Ammon's horn (tissue), 1 donor: ENCODE measurements around the gene MCM9.
"Not testable (repeated sequence)": the region's sequence is repeated elsewhere in the genome, so short reads cannot be mapped to it uniquely, and the experiment has no call there.

Experiments used
- DNase-seq: peaks from one replicate; pipeline ENCODE4 v3.0.0-alpha.2; 2016; ENCODE audit warnings: low spot score

Gene MCM9

GRCh38 chr6:118768904-118769325, 166.0 kb downstream of the MCM9 start:
- DNase-seq: peak; percentile 63

GRCh38 chr6:118768441-118768840, 166.5 kb downstream of the MCM9 start:
- no peak for DNase-seq

GRCh38 chr6:118765316-118765715, 169.6 kb downstream of the MCM9 start:
- not testable (repeated sequence) for DNase-seq

GRCh38 chr6:118764766-118765165, 170.2 kb downstream of the MCM9 start:
- DNase-seq: no peak
